Germinal center (tissue), 1 donor: ENCODE measurements around the gene LRRC8D.
"Not testable (repeated sequence)": the region's sequence is repeated elsewhere in the genome, so short reads cannot be mapped to it uniquely, and the experiment has no call there.

ENCODE experiments used
- DNase-seq: peaks from one replicate; pipeline ENCODE4 v3.0.0; 2012; ENCODE audit warnings: mixed read lengths, low spot score

The LRRC8D gene

DNA sequence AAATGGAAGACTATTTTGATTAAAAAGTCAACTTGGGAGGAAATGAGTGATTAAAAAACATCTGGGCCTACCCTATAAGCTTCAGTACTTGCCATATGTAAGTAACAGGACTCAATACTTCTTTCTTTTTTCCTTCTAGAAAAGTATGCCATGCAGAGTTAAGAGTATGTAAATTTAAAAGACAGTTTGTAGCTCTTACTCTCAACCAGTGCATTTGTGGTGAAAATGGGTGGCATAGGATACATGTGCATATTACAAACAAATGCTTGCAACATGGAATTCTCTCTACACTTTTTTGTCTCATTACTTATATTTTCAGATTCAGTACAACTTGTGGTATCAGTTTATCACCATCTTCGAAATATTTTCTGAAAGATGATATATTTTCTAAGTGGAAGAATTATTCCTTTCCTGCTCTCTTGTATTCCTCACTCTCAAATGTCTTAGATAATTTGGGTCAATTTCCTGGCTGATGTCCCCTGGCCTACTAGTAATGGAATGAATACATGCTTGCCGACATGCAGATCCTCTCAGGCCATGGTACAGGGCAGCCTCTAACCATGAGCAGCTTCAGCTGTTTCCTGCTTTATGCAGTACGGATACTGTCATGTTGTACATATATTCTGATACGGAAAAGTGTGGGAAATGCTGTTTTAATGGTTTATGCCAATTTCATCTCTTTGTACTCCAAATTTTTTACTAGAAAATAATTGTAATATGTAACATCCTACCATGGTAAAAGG is 92.7 kb downstream of the LRRC8D start:
- no peak for DNase-seq

DNA sequence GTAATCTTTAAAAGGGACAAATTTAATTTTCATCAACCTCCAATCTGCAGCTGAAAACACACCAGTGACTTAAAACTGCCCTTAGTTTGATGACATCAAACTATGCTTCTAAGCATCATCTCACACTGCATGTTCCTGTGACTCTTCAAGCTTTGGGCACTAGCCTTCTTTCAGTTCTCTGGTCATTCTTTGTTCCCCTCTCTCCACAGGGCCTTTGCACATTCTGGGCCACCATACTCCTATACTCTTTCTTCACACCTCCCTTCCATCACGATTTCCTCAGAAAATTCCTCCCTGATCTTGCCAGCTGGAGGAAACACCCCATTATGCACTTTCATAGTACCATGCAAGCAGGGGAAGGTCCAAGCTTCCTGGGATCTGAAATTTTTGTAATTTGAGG is 96.5 kb downstream of the LRRC8D start:
- no peak for DNase-seq

DNA sequence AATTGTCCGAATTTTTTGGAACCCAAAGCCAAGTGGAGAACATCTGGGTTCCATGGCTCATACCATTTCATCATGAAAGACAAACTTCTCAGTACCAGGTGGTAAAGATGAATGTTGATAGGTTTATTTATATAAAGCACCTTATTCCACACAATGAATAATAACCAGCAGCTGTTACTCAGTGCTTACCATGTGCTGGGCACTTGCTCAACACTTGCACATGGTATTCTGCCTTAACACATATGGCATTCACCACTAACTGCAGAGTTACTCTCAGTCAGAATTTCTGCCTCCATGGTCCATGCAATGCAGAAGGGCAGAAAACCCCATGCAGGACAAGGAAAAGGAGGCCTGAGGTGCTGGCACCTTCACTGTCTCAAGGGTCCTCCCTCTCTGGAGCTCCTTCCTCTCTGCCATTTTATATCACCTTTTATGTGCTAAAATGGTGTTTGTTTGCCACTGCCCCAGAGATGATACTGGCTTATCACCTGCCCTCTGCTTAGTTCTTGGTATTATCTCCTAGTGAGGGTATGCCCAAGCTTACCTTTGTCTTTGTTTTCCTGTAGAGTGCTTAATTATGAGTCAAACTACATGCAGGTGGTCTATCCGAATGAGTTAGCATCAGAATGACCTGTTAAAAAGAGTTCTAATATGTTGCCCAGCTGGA is 97.4 kb downstream of the LRRC8D start:
- DNase-seq: no peak

DNA sequence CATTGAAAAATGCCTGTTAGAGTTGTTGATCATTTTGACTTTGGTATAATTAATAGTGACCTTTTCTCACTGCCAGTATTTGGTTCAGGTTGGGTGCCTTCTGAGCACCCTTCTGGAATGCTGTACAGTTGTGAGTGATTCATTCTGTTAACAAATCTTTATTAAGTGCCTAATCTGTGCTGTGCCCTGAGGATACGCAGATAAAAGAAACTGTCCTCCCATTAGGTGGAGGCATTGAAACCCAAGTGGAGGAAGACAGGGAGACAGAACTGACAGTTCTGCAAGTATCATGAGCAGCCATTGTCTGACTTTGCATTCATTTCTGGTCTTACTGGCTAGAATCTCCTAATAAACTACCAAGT is 97.9 kb downstream of the LRRC8D start:
- DNase-seq: no peak

DNA sequence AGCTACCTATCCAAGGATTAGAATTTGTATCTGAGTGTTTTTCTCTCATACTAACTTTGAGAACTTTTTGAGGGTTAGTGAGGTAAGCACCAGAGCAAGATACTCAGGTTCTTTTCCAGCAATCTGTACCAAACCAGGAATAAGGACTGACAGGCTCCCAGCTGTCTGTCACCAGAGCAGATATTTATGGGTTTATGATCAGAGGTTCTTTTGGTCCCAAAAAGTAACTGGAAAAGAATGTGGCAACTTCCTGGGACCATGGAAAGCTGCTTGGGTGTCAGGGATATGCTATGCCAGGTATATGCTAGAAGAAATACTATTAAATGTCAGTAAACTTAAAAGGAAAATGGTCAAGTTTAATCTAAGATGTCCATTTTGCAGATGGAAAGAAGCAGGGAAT is 98.3 kb downstream of the LRRC8D start:
- no peak for DNase-seq

DNA sequence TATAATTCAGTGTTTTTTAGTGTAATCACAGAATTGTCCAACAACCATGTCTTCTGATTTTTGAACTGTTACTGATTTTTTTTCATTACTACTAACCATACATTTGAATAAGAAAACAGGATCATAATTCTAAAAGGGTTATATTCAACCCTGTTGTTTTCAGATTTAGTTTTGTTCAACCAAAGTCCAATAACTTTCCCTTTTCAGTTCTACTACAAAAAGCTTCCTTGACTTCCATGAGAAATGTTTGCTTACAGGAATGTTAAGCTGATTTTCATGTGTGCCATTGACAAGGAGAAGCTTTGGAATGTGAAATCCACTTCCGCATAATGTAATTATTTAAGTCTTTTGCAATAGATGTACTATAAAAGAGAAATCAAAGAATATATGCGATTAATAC is 102.1 kb downstream of the LRRC8D start:
- no peak for DNase-seq

DNA sequence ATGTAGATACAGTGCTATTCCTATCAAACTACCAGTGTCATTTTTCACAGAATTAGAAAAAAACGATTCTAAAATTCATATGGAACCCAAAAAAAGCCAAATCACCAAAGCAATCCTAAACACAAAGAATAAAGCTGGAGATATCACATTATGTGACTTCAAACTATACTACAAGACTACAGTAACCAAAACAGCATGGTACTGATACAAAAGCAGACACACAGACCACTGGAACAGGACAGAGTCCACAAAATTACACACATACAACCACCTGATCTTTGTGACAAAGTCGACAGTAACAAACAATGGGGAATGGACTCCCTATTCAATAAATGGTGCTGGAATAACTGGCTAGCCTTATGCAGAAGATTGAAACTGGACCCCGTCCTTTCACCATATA is 102.7 kb downstream of the LRRC8D start:
- no peak for DNase-seq

DNA sequence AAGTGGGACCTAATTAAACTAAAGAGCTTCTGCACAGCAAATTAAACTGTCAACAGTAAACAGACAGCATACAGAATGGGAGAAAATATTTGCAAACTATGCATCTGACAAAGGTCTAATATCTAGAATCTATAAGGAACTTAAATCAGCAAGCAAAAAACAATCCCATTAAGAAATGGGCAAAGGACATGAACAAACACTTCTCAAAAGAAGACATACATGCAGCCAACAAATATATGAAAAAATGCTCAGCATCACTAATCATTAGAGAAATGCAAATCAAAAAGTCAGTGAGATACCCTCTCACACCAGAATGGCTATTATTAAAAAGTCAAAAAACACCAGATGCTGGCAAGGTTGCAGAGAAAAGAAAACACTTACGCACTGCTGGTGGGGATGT is 103.2 kb downstream of the LRRC8D start:
- DNase-seq: not testable (repeated sequence)

DNA sequence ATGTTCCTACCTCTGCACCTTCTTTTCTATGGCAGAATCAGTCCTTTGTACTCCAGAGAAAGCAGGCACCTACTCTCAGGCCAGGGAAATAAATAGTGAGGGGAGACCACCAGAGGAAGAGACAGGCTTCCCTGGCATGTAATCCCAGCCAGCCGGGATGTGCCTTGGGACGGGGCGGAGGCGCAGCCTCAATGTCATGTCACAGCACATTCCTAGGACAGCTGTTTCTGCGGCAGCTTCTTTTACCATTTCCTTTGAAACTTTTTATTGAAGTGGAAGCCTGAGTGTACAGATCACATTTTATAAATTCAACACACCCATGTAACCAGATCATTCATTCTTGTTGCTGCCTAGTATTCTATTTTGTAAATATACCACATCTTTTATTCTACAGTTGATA is 106.2 kb downstream of the LRRC8D start:
- DNase-seq: no peak

DNA sequence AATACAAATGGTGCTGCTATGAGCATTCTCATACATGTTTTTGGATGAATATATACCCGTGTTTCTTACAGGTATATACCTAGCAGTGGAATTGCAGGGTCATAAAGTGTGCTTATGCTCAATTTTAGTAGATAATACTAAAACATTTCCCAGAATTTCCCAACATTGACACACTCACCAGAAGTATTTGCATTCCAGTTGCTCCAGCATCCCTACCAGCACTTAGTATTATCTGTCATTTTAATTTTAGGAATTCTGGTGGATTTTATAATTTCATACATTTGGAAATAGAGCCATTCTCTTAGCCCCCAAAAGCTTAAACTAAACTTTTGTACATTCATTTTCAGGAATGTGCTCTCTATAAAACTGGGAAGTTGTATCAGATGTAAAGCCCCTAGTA is 106.6 kb downstream of the LRRC8D start:
- no peak for DNase-seq

DNA sequence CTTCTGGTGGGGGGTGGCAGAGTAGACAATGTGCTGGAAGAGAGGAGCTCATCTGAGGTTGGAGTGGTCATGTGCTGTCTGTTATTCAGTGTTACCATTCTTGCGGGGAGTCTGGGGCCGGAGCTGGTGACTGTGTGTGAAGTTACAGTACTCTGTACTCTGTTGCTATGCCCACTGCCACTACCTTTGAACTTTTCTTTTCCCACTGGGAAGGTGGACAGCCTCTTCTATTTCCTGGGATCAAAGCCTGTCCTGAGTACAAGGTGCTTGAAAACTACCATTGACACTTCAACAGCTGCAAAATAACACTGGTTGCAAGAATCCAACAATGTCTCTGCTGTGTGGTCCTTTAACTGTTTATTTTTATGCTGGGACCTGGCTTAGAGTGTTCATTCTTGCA is 107.7 kb downstream of the LRRC8D start:
- no peak for DNase-seq

DNA sequence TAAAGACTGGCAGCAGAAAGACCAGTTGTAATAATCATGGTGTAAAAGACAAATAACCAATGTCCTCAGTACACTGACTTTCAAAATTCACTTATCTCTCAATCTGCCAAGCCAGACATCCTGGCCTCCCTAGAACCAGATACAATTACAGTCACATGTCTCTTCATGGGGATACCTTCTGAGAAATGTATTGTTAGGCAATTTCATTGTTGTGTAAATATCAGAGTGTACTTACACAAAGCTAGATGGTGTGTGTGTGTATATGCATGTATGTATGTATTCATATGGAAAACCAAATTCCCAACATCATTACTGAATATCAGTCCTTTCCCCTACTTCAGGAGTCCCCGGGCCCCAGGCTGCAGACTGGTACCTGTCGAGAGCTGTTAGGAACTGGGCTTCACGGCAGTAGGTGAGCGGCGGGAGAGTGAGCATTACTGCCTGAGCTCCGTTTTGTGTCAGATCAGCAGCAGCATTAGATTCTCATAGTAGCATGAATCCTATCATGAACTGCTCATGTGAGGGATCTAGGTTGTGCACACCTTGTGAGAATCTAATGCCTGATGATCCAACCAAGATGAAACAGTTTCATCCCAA is 108.7 kb downstream of the LRRC8D start:
- no peak for DNase-seq

DNA sequence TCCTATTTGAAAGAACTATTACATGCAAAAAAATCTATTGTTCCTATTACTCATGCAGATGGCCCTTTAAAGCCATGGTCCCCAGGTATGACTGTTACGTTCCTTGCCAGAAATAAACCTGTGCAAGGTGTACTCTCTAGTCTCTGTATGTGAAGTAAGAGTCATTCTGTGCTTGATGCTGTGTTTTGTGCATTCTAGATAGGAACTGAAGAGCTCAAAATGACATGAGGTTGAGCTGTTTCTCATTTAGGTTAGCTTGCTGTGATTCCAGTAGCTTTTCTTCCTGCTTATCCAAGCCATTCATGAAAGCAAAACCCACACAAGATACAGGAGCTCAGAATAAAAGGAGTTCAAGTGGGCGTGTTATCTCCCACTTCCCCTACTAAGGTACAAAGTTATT is 109.7 kb downstream of the LRRC8D start:
- DNase-seq: no peak

DNA sequence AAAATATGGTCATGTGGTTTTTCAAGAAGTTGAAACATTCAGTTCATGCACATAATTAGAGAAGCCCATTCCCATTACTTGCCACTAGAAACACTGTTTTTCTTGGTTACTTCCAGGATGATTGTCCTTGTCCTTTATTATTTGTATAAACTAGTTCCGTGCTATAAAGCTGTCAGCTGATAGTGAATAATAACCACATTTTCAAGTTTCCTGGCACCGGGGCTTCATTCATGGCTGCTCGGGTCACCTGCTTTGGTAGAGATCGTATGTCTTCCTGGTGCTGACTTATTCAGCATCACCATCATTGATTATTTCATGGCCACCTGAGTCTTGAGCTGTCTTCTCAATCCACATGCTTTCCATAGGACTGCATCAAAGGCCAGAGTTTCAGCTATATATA is 111.1 kb downstream of the LRRC8D start:
- DNase-seq: no peak

DNA sequence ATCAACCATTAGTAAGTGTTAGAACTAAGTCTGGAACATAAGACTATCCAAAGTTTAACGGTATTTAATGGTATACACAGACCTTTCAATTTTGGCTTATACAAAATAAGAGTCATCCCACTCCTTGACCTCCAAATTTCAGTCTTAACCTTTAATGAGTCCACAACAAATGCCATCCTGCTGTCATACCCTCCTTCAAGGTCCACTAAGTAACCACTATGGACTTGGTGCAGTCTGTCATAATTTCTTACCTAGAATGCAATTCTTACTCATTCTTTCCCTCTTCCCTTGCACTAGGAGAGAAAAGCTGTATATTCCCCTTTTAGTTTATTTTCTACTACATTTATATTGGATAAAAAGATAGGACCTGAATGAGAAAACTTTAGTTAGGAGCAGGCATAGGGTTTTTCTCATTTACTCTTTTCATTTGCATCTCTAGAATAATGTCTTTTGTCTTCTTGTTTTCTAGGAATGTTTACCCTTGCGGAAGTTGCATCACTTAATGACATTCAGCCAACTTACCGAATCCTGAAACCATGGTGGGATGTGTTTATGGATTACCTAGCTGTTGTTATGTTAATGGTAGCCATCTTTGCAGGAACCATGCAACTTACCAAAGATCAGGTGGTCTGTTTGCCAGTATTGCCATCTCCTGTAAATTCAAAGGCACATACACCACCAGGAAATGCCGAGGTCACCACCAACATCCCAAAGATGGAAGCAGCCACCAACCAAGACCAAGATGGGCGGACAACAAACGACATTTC is 111.9 kb downstream of the LRRC8D start:
- DNase-seq: no peak

DNA sequence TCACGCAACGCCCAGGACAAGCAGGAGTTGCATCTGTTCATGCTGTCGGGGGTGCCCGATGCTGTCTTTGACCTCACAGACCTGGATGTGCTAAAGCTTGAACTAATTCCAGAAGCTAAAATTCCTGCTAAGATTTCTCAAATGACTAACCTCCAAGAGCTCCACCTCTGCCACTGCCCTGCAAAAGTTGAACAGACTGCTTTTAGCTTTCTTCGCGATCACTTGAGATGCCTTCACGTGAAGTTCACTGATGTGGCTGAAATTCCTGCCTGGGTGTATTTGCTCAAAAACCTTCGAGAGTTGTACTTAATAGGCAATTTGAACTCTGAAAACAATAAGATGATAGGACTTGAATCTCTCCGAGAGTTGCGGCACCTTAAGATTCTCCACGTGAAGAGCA is 113.6 kb downstream of the LRRC8D start:
- no peak for DNase-seq

DNA sequence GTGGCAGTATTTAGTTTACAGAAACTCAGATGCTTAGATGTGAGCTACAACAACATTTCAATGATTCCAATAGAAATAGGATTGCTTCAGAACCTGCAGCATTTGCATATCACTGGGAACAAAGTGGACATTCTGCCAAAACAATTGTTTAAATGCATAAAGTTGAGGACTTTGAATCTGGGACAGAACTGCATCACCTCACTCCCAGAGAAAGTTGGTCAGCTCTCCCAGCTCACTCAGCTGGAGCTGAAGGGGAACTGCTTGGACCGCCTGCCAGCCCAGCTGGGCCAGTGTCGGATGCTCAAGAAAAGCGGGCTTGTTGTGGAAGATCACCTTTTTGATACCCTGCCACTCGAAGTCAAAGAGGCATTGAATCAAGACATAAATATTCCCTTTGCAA is 114.4 kb downstream of the LRRC8D start:
- no peak for DNase-seq

DNA sequence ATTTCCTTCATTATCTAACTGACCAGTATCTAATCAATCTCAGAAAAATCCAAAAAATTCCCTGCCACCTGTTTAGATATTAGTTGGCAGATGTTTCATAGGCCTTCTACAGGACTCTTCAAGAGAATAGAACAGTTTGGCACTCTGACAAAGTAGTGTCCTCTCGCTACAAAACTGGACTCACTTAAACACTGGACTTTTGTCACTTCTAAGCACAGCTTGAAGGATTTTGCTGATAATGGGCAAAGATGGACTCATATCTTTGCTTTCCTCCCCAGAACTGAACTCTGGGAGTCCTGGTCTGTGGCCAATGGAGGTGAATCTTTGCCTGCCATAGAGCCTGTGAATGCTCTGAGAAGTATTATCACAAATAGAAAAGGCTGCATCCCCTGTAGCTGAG is 115.9 kb downstream of the LRRC8D start:
- DNase-seq: no peak

DNA sequence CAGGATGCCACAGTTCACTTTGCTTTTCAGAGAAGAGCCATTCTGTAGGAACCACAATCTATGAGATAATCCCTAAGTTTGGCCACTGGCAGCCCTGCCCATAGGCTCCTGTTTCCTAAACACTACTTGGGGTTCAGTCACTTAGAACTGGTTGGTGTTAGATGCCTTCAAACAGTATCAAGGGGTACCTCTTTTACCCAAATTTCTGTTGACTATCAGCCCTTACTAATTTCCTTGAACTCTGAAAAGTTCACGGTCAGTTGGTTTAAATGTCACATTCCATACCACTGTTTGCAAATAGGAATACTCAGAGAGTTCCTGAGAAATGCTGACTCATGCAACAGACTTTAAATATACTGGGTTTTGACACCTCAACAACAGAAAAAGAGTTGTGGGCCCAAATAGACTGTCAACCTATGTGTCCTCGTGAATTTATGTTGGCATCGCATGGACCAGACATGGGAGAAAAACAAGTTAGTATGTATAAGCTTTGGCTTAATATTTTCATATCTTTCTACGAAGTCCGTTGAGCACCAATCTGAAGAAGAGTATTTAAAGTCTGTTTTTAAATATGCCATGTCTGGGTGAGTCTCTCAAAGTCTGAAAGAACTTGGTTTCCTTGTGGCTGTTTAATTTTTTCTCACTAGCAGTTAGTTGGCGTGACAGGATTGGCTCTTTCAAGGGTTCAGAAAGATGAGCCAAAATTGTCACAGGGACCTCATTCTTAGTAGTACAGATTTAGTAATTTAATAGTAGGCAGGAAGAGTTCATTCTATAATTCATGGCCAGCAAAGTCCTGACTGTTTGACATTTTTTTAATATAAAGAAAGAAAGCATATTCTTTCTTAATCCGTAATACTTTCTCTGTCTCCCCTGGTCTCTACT is 117.6 kb downstream of the LRRC8D start:
- no peak for DNase-seq

DNA sequence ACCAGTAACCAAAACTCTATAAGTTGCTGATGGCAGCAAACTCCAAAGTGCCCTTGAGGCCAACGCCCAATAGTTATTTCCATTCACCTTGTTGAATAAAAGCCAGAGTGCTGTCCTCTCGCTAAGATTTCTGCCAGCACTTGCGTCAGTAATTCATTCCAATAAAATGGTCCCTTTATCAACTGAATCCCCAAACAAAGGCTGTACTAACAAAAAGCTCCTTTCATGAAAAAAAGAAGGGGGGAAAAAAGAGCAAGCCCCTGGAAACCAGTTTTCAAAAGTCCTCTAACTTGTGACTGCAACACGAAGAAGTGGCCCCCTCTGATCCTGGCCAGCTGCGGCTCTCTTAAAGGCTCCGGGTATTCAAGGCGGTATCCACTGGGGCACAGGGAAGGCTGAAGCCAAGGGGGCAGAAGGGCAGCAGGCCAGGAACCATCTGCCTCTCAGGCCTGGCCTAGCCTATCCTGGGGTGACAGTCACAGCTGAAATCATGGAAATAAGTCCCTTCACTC is 118.3 kb downstream of the LRRC8D start:
- DNase-seq: no peak

DNA sequence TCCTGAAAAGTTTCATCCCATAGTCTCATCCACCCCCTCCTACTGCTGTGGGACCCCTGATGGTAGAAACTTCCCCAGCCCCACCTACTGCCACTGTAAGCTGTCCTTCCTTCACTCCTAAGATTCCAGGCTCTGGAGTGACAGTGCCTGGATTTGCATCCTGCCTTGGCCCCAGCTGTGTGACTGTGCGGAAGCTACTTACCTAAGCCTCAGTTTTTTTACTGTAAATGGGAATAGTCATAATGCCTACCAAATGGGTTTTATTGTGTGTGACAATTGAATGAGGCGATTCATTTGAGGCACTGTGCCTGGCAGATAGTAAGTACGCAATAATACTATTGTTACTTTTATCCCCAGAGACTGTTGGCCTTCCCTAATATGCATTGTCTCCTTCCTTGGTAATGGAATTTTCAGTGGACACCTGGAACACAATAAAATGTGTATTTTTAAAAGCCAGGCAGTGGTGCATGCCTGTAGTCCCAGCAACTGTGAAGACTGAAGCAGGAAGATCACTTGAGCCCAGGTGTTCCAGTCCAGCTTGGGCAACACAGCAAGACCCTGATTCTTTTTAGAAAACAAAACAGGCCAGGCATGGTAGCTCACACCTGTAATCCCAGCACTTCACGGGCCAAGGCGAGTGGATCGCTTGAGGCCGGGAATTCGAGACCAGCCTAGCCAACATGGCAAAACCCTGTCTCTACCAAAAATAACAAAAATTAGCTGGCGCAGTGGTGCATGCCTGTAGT is 119.0 kb downstream of the LRRC8D start:
- DNase-seq: no peak
